HG02763 (cell line): Measurements from ENCODE around the gene GPR15.
A peak's percentile ranks its signal among the peaks of the same experiment; 100 is the strongest.
"Not testable (repeated sequence)": the region's sequence is repeated elsewhere in the genome, so short reads cannot be mapped to it uniquely, and the experiment has no call there.

ENCODE experiments used
- ATAC-seq: cut with Tn5 transposase; IDR thresholded peaks from one replicate; pipeline ENCODE4 v1.9.1; 2021; ENCODE audit warnings: mild to moderate bottlenecking, moderate library complexity; ENCODE audit not compliant: unreplicated experiment

GPR15 gene

GRCh38 chr3:98556164-98557130 lies 24.7 kb downstream of the GPR15 start:
- peak; percentile 77 for ATAC-seq

DNA sequence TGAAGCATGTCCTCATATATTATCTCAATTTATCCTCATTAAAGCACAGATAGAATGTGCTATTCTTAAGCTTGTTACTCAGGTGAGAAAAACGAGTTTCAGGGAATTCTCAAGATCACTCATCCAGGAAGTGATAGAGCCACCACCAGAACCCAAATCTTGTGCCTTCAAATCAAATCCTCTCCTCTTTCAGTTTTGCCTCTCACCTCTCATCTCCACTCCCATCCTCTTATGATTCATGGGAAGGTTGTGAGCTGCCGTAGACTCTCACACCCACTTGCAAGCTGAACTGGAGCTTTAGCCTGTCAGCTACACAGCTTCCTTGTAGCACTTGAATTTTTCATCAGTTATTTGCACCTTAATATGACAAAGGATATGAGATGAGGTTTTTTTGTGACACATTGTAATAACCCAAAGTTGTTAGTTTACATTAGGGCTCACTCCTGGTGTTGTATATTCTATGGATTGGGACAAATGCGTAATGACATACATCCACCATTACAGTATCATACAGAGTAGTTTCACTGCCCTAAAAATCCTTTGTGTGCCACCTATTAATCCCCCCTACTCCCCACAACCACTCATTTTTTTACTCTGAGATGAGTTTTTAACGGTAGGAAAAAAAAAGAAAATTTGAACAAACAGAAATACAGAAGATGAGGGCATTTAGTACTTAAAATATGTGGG lies 25.7 kb downstream of the GPR15 start:
- ATAC-seq = peak; percentile 18

GRCh38 chr3:98558100-98558827 lies 26.5 kb downstream of the GPR15 start:
- ATAC-seq = no peak

- ATAC-seq = not testable (repeated sequence)
These were observed 28.0 kb downstream of the GPR15 start for GRCh38 chr3:98559769-98560168.

- ATAC-seq = no peak
These were observed 29.1 kb downstream of the GPR15 start for GRCh38 chr3:98560911-98561310.

DNA sequence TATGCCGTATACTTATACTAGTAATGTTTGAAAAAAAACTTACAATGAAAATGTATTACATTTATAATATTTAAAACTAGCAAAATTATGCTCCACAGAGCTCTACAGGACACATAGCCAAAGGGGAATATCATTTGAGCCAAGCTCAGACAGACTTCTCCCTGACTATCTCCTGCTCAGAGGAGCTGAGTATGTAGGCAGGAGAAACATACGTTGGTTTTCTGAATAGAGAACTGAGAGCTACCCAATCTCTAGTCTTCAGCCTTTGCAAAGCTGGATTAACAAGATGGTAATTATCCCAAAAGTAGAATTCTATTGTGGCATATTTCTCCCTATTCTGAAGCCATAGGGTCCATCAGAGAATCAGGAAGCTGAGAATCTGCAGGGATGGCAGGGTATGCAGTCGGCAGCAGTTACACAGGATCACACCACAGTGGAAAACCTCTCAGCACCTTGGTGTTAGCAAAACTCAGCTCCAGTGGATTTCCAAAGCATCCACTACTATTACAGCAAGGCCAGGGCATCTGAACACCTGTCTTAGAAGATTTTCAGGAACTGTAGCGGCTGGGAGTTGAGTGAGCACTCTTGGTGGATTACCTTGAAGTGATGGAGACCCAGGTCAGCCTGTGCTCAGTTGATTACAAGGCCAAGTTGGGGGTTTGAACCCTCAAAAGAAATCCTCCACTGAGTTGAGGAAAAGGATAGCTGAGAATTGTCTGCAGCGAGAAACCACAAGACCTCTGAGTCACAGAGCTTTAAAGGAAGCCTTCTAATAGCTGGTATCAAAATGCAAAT lies 30.1 kb downstream of the GPR15 start:
- no peak for ATAC-seq

DNA sequence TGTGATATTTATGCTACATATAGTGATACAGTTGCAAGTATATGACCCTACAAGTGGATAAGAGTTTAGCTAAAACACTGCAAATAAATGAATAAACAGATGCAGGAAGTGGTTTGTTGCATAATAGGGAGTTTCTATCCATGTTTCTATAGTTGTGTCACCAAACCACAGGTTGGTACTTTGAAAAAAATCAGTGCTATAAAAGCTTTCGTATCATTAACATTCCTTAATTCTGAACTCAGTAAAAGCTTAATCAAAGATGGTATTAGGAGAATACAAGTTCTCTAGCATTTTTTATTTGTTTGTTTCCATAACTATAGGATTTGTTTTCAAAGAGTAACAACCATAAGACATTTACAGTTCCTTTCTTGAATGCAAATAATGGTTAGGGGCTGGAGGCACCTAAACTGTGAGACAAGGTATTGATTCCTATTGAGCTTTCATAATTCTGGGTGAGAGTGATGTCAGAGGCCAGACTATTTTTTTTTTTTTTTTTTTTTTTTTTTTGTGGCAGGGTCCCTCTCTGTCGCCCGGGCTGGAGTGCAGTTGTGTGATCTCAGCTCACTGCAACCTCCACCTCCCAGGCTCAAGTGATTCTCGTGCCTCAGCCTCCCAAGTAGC lies 32.0 kb downstream of the GPR15 start:
- ATAC-seq = peak; percentile 61

GRCh38 chr3:98564282-98565005 lies 32.7 kb downstream of the GPR15 start:
- peak; percentile 3 for ATAC-seq

GRCh38 chr3:98565237-98565643 lies 33.5 kb downstream of the GPR15 start:
- no peak for ATAC-seq

DNA sequence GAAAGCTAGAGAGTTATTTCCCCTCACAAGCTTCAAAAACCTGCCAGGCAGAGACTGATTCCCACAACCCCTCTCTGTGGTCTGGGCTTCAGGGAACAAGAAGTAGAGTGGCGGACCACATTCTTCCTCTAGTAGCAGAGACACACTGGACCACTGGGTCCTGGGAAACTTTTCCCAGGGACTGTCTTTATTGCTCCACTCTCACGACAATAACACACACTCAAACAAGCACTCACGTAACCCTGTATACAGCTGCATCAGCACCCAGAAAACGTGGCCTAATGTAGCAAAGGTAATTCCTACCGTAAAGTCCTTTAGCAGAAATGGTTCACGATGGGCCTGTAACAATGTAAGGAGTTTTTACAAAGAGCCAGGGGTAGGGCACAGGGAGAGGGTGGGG lies 34.1 kb downstream of the GPR15 start:
- ATAC-seq = no peak

- ATAC-seq = peak; percentile 34
These were observed 36.0 kb downstream of the GPR15 start for GRCh38 chr3:98567666-98568270.

- no peak for ATAC-seq
These were observed 36.6 kb downstream of the GPR15 start for GRCh38 chr3:98568402-98568801.

- ATAC-seq = peak; percentile 53
These were observed 41.5 kb downstream of the GPR15 start for GRCh38 chr3:98573181-98573728.

DNA sequence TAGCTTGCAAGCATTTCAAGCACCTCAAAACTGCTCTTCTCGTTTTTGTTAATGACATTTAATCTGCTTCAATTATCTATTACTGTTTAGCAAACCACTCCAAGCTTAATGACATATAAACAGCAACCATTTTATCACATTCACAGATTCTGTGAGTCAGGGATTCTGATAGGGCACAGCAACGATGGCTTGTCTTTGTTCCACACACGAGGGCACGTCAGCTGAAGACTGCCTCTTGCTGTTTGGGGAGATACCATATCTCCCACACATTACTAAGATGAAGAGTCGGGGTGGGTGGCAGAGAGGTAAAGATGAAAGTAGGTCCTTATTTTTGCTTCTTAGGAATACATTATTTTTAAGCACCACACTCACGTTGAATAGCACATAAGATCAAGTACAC lies 42.4 kb downstream of the GPR15 start:
- ATAC-seq = no peak

DNA sequence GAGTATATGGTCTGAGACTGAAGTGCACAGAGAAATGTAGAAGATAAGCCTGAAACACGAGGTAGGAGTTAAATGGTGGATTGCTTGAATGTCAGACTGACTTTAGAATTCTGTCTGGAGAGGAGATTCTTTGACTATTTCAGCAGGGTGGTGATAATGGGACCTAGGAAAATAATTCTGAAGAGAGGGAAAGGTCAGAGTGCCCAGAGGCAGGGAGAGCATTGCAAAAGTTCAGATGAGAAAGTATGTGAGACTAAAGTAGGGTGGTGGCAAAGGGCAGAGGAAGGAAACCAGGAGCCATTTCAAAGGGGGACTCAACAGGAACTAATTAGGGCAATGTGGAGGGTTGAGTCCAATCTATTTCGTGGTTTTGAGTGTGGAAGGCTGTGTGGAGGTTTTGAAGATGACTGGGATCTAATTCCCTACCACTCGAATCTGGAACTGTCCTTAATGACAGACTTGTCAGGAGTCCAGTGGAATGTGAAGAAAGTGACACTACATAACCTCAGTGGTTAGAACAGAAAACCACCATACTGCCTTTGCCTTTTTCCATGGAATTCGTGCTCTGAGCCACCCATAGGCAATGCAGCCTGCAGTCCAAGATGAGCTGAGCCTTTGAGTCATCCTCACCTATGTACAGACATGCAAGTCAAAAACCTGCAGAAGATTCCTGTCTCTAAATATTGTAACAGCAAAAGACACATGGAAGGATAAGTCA lies 45.6 kb downstream of the GPR15 start:
- no peak for ATAC-seq

DNA sequence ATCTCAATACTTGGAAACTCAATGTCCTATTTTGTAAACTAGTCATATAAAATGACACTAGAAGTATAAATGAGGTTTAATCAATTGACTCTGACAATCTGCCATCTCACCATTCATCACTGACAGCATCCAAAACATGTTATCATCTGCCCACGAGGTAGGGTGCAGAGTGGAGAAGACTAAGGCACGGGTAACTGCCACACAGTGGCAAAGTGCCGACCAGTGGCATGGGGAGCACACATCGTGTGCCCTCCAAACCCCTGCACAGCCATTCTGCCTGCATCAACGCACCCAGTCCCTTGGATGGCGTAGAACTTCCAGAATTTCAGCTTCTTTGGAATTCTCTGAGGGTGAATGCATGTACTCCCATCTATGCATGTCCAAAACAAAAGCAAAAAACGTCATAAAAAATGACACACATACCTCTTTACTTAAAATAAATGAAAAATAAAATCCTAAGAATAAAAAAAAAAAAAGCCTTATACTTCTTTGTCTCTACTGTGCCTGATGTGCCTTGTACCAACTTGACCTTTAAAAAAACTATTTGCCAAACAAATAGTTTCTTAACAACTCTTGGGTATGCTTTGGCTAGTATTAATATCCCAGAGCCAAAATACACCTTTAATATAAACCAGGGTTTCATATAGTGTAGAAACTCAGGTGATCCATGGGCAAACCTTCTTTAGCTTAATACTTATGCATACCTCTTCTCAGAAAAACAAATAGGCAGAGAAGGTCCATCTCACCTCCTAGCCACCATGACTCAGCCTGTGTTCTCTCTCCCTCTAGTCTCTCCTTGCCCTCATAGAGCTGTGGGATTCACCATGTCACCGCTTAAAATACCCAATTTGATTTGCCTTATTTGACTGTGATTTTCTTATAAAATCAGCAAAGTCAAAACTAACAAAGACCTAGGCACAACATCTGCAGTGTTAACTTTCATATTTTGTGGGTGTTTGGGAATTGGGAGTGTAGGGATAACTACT lies 48.9 kb downstream of the GPR15 start:
- no peak for ATAC-seq

GRCh38 chr3:98581474-98581873 lies 49.7 kb downstream of the GPR15 start:
- no peak for ATAC-seq
